ENCODE data around the gene TRPM3.
"Not testable (repeated sequence)": the region's sequence is repeated elsewhere in the genome, so short reads cannot be mapped to it uniquely, and the experiment has no call there.

The TRPM3 gene

DNA sequence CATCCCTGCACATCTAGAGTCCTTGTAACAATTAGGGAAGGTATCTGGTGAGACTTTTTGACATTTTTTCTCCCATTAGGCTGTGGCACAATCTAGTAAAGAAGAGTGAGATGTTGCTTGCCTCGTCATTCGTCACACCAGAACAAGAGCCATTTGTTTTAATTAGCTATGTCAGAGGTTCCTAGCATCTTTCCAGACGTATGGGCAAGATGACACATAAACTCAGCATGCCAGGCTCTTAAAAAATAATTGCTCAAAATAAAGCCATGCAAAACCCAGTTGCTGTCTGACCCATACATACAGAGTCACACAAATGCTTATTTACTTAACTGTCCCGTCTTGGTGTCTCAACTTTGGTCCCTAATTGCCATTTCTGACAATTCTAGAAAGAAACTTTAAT is 125.9 kb downstream of the TRPM3 start:
- no peak for DNase-seq (ENCODE audit: low read depth)

GRCh38 chr9:70994582-70994981 is 126.8 kb downstream of the TRPM3 start:
- no peak for DNase-seq (ENCODE audit: low read depth)

DNA sequence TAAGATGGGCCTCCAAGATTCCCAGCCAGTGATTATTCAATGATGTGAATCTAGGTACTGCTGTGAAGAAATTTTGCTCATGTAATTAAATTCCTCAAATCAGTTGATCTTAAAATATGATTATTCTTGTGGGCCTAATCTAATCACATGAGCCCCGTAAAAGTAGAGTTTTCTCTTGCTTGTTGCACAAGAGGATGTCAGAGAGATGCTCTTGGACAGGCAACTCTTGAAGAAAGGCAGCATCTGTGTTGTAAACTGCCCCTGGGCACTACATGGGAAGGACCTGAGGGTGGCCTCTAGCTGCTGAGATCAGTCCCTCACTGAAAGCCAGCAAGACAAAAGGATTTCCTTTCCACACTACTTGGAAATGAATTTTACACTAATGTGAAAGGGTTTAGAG is 132.9 kb downstream of the TRPM3 start:
- no peak for DNase-seq (ENCODE audit: low read depth)

DNA sequence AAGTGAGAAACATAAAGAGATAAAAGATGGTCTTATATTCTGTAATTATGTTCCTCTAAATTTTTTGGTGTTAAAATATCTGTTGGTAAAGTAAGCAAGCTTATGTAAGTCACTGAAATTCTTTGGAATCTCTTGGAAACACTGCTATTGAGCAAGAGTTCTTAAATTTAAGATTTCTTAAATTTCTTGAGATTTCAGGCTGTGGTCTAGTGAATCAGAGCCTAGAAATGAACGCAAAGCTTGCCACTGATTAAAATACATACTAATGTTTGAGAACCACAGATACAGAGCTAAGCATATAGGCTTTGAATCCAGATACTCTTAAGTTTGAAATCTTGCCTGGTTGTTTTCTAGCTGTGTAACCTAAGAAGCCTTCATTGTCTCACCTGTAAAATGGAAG is 133.4 kb downstream of the TRPM3 start:
- DNase-seq (ENCODE audit: low read depth) = no peak

- DNase-seq (ENCODE audit: low read depth) = no peak
These were observed 134.4 kb downstream of the TRPM3 start for GRCh38 chr9:70986984-70987383.

DNA sequence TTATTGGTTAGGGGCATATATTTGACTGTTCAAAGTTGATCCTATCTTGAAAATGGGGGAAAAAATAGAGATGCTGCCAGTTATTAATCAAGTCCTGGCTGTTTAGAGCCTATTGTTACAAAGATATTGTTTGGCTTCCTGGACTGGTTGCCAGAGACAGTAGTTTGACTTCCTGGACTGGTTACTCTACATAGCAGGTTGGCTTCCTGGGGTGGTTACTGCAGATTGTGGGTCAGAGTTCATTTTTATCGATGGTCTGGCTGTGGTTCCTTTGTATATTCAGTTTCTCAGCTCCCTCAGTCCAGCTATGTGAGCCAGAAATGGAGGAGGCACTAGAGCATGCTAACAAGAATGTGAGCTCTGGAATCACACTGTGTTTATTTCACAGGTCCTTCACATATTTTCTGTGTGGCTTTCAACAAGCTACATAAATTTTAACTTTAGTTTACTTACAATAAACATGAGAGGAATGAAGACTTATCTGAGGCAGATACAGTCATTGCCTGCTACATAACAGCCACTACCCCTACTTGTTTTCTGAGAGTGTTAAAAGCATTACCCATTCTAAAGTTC is 137.6 kb downstream of the TRPM3 start:
- DNase-seq (ENCODE audit: low read depth) = no peak

GRCh38 chr9:70981312-70981711 is 140.1 kb downstream of the TRPM3 start:
- no peak for DNase-seq (ENCODE audit: low read depth)

DNA sequence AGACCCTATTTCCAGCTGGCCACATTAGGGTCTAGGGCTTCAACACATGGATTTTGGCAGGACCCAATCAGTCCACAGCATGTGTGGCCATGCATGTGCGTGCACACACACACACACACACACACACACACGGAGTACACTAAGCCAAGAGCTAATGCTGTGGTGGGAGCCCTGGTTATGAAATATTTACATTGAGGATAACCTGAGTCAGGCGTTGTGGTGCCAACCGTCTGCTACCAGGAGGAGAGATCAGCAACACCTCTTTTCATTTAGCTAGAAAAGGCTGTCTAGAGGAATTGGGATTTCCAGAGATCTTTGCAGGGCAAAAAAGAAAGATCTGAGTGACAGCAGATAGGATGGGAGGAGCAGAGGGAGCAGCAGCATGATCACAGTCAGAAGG is 141.5 kb downstream of the TRPM3 start:
- no peak for DNase-seq (ENCODE audit: low read depth)

DNA sequence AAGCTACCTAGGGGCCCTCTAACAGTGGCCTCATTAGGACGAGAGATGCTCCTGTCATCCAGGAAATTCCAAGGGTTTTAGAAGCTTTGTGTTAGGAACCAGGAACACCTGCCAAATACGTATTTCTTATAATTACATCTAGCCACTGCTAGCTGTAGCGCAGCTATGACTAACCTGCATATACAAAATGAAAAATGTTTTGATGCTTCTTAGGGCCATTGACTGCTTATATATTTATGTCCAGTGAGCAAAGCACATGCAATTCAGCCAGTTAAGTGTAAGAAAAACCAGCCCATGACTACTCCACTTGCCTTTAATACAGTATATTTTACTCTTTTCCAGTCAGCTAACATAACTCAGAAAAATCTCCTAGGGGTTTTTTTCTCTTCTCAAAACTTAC is 143.3 kb downstream of the TRPM3 start:
- no peak for DNase-seq (ENCODE audit: low read depth)

DNA sequence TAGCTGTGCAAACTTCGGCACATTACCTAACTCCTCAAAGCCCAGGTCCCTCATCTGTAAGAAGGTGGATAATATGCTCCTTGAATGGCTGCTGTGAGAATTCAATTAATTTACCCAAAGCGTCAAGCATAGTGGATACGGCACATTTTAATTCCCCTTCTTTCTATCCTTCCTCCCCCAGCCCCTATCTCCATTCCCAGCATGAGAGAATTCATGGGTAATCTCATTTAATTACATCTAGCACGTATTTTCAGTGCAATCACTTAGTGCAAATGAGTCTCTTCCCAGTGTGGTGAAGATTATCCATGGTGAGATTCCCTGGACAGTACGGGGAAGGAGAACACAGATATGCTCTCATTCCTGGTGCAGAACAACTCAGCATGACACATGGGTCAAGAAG is 145.6 kb downstream of the TRPM3 start:
- no peak for DNase-seq (ENCODE audit: low read depth)

- DNase-seq (ENCODE audit: low read depth) = no peak
These were observed 149.7 kb downstream of the TRPM3 start for GRCh38 chr9:70971723-70972122.

DNA sequence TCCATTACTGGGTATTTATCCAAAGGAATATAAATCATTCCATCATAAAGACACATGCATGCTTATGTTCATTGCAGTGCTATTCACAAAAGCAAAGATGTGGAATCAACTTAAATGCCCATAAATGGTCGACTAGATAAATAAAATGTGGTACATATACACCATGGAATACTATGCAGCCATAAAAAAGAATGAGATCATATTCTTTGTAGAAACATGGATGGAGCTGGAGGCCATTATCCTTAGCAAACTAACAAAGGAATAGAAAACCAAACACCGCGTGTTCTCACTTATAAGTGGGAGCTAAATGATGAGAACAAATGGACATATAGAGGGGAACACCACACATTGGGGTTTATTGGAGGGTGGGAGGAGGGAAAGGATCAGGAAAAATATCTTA is 155.0 kb downstream of the TRPM3 start:
- DNase-seq (ENCODE audit: low read depth) = not testable (repeated sequence)

DNA sequence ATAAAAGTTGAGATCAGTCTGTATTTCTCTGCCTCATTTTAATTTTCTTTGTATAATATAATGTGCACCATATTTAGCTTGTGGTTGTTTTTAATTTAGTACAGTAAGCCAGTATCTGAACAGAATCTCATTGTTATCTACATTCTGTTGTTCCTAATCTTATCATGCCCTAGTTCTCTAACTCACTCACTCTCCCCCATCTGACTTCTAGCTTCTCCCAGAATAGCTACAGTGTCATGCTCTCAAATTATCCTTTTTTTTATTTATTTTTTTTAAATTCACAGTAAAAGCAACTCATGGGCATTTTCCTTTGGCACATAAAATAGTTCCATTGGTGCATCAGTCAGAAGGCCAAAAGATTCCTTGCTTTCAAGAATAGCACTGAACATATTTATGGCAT is 156.6 kb downstream of the TRPM3 start:
- no peak for DNase-seq (ENCODE audit: low read depth)

DNA sequence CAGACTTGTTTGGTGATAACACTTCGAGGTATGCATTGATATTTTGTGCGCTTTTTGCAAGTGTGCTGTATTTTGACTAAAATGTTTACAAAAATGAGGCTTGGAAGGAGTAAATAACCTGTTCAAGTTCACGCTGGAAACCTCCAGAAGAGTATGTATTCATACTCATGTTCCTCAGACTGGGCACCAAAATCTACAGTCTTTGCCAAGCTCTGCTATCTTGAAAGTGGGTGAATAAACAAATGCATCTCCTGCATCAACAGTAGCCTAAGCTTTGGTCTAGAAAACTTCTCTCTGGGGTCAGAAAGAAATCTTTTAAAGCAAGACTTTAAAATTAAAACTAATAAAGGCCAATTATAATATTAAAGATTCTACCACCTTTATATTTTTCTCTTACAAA is 157.9 kb downstream of the TRPM3 start:
- no peak for DNase-seq (ENCODE audit: low read depth)

DNA sequence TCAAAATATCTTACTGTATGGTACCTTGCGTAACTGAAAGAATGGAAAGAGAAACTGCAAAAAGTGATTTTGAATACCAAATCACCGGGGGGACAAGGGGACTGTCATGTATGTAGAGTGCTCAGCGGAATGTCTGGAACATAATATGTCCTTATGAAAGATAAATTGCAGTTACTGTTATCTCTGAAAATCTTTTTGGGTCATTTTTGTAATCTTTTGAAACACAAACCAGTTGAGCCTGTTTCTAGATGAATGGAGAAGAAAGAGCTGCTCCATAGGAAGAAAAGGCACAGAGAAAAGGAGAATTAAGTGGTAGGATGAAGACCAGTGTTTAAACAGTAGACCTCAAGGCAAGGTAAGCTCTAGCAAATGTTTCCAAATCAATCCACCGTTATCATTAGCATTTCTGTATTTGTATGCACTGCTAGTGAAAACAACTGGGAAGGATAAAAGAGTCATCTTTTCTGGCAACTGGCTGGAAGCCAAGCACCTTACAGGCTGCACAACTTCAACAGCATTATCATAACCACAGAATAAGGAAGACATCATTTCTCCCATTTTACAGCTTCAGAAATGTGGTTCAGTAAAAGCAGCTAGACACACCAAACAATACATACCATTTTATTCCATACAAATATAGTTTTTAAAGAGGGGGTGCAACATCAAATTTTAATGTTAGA is 158.5 kb downstream of the TRPM3 start:
- no peak for DNase-seq (ENCODE audit: low read depth)

GRCh38 chr9:70959366-70959765 is 162.1 kb downstream of the TRPM3 start:
- DNase-seq (ENCODE audit: low read depth) = no peak

GRCh38 chr9:70954596-70955143 is 166.8 kb downstream of the TRPM3 start:
- DNase-seq (ENCODE audit: low read depth) = no peak

- DNase-seq (ENCODE audit: low read depth) = no peak
These were observed 167.3 kb downstream of the TRPM3 start for GRCh38 chr9:70954126-70954525.

DNA sequence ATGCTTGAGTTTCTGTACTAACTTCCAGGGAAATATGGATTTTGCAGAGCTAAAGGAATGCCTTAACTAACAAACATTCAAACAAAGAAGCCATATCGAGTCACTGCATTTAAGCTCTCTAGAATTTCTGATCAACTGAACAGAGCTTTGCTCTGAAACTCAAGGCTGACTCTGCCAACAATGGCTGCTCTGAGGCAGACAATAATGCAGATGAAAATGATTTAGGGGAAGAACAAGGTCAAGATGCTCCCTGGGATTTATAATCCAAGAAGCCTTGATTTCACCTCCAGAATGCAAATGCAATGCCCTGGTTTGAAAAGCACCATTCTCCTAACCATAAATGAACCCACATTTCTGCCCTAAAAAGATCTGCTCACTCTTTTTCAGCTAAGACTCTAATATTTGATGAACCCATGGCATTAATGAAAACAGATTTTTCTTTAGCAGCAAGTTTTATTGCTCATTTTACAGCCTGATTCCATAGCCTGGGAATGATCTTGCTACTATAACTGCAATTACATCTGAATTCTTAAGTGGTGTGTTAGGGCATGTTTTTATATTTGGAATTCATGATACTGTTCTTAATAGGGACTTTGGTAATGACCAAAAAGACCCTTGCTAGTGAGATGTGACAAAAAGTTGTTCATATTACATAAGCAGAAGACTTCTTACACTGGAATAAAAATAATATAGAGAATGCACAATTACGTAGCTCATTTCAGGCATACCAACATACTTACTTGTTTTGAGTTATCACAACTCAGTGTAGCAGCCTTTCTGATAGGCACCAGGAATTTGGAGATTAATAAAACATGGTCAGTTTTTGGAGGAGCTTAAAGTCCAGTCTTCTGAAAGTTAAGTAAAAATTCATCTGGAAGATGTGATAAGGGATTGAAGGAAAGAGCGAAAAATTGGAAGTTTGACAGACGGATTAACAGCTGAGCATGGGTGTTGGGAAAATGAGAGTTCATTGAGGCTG is 169.4 kb downstream of the TRPM3 start:
- no peak for DNase-seq (ENCODE audit: low read depth)

DNA sequence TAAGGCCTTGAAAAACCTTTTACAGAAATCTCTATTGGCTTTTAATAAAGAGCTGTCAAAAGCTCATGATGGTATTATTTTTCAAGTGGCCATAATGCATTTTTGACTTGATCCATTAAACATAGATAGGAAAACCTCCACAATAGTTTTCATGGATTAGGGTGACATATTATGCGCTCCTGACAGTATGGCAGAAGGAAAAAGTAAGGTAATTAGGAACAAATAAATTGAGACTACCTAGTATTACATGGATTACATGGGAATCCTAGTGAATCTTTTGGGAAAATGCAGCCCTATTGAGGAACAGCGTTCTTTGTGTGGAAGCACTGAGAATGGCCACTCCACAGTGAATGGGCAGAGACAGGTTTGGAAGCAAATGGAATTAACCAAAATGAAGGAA is 171.2 kb downstream of the TRPM3 start:
- DNase-seq (ENCODE audit: low read depth) = no peak

- DNase-seq (ENCODE audit: low read depth) = no peak
These were observed 172.2 kb downstream of the TRPM3 start for GRCh38 chr9:70949239-70949638.

DNA sequence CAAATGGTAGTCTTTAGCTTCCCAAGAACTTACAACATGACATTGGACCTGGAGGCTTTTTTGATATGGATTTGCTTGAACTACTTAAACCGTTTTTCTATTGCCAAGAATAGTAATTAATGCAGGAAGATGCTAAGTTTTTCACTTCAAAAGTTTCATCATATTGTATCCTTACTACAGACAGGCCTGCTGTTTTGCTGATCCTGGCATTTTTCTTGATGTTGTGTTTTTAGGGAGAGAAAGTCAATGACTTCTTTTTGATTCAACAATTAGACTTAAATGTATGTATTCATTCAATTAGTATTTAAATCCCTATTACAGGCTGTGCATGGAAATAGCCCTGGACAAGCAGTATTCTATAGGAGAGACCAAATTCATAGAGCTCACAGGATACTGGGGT is 172.7 kb downstream of the TRPM3 start:
- DNase-seq (ENCODE audit: low read depth) = no peak

- DNase-seq (ENCODE audit: low read depth) = no peak
These were observed 173.9 kb downstream of the TRPM3 start for GRCh38 chr9:70947511-70947910.
